K562 (cell line): ENCODE results near the gene GLTP. TPM values are rescaled to one million over a fixed set of nuclear protein-coding genes. Genes with fewer than 3 reads are reported as not detected.

Experiments used
- ATAC-seq: fragments of 200-7000 bp; cut with Tn5 transposase; 3 replicates; pipeline ENCODE4 v1.9.1; 2020; ENCODE audit warnings: moderate library complexity
- BruUV-seq: library from RNA; stranded (reverse); fragments of 400-500 nt; replicated peaks from 2 replicates; lab custom pipeline; 2021; lab: Mats Ljungman, UMichigan
- CTCF ChIA-PET: fragments of 300-600 bp; formaldehyde crosslinking; extraction: SDS; loops from one replicate; lab custom pipeline; 2021; ENCODE audit warnings: low intra/inter-chr PET ratio; lab: Yijun Ruan, JAX
- POLR2A ChIA-PET: fragments of 300-600, 350-650 bp; sonication (Branson Sonifier 250); formaldehyde crosslinking; extraction: SDS; loops from one replicate; lab custom pipeline; 2021; ENCODE audit warnings: antibody characterized with exemption, inconsistent platforms; lab: Yijun Ruan, JAX
- DNase-seq, 4 experiments: peaks; one replicate each; pipeline versions ENCODE4 v3.0.0 to v3.0.0-alpha.2; 2011 to 2018; ENCODE audit warnings: low spot score in 3 of 4, mixed read lengths in 3 of 4; ENCODE audit errors: extremely low read depth in 1 of 4
- FAIRE-seq: peaks from 2 replicates; lab custom pipeline; 2011; peaks lifted over from hg19 to GRCh38; lab: Jason Lieb, UNC
- H2AFZ ChIP-seq: 2 replicates; pipeline ENCODE4 v1.6.0; 2011; ENCODE audit warnings: low read depth, low read length, control low read depth, inconsistent platforms
- H3K27ac ChIP-seq: fragments of 200-600 bp; 3 replicates; pipeline ENCODE4 v1.8.0; 2011; ENCODE audit warnings: low read depth, mild to moderate bottlenecking, control low read depth, inconsistent platforms, low read length, moderate library complexity, mixed read lengths; ENCODE audit errors: extremely low read depth
- H3K27me3 ChIP-seq, 2 experiments: fragments of 300-600 bp in 1 of 2; 2 replicates in 1 of 2; 3 replicates in 1 of 2; pipeline versions ENCODE4 v1.6.0 to v1.8.0; 2011; ENCODE audit warnings: inconsistent platforms in 2 of 2, low read length in 2 of 2, mild to moderate bottlenecking in 1 of 2, mixed read lengths in 1 of 2, moderate library complexity in 1 of 2; ENCODE audit not compliant: control insufficient read depth in 2 of 2, insufficient read depth in 2 of 2
- H3K36me3 ChIP-seq: fragments of 300-600 bp; 3 replicates; pipeline ENCODE4 v1.8.0; 2011; ENCODE audit warnings: mild to moderate bottlenecking, low read length, inconsistent platforms; ENCODE audit not compliant: control insufficient read depth, insufficient read depth
- H3K4me1 ChIP-seq, 2 experiments: fragments of 200-600 bp in 1 of 2; replicated peaks in 1 of 2; 2 replicates in 1 of 2; 3 replicates in 1 of 2; pipeline versions ENCODE4 v1.5.1 to v1.8.0; 2011; ENCODE audit warnings: inconsistent platforms in 2 of 2, low read length in 2 of 2, mild to moderate bottlenecking in 1 of 2, mixed read lengths in 1 of 2, moderate library complexity in 1 of 2; ENCODE audit not compliant: control insufficient read depth in 2 of 2, insufficient read depth in 2 of 2
- H3K4me2 ChIP-seq: 2 replicates; pipeline ENCODE4 v1.6.1; 2011; ENCODE audit warnings: low read length, control low read depth, inconsistent platforms, mixed read lengths; ENCODE audit not compliant: insufficient read depth
- H3K4me3 ChIP-seq: fragments of 200-600 bp; sonication (generic), shearing (Covaris generic); 2 replicates; pipeline ENCODE4 v1.5.1; 2016; ENCODE audit warnings: control low read depth, inconsistent platforms
- H3K79me2 ChIP-seq: fragments of 200-600 bp; 3 replicates; pipeline ENCODE4 v1.8.0; 2011; ENCODE audit warnings: low read length, inconsistent platforms; ENCODE audit not compliant: control insufficient read depth, insufficient read depth
- H3K9ac ChIP-seq, 2 experiments: 2 replicates each; pipeline versions ENCODE4 v1.6.0 to v1.6.1; 2011; ENCODE audit warnings: low read depth in 2 of 2, low read length in 2 of 2, control low read depth in 1 of 2, inconsistent platforms in 1 of 2, mild to moderate bottlenecking in 1 of 2, mixed read lengths in 1 of 2; ENCODE audit not compliant: insufficient read depth in 1 of 2
- H3K9me1 ChIP-seq: one replicate; pipeline ENCODE4 v1.6.0; 2011; ENCODE audit warnings: inconsistent platforms, mild to moderate bottlenecking, low read length, moderate library complexity; ENCODE audit not compliant: control insufficient read depth, insufficient read depth
- H3K9me3 ChIP-seq: replicated peaks from 2 replicates; pipeline ENCODE4 v1.5.1; 2011; ENCODE audit warnings: low read depth, low read length, inconsistent platforms; ENCODE audit not compliant: control insufficient read depth, insufficient read depth
- H4K20me1 ChIP-seq: replicated peaks from 2 replicates; pipeline ENCODE4 v1.6.1; 2011; ENCODE audit warnings: low read length, inconsistent platforms, mixed read lengths; ENCODE audit not compliant: control insufficient read depth, insufficient read depth
- ARID1B ChIP-seq: fragments of 450-650 bp; IDR thresholded peaks from 2 replicates; pipeline ENCODE4 v1.6.1; 2016; ENCODE audit warnings: antibody characterized with exemption, mild to moderate bottlenecking, inconsistent platforms
- BCOR ChIP-seq: fragments of 450-650 bp; IDR thresholded peaks from 2 replicates; pipeline ENCODE4 v1.6.1; 2016
- CCAR2 ChIP-seq: fragments of 200-400 bp; formaldehyde crosslinking; IDR thresholded peaks from 2 replicates; pipeline ENCODE4 v1.6.1; 2017; ENCODE audit warnings: mild to moderate bottlenecking, low read depth, low read length
- CEBPB ChIP-seq: fragments of 450-650 bp; IDR thresholded peaks from 2 replicates; pipeline ENCODE4 v1.6.1; 2016; ENCODE audit warnings: missing genetic modification characterization, missing compliant biosample characterization
- CREB1 ChIP-seq, 2 experiments: sonication (generic) in 1 of 2; formaldehyde crosslinking in 1 of 2; IDR thresholded peaks; 2 replicates each; pipeline versions ENCODE4 v1.6.1 to v1.8.0; 2012 to 2022; ENCODE audit warnings: inconsistent platforms in 1 of 2, mild to moderate bottlenecking in 1 of 2, missing genetic modification reagents in 1 of 2, moderate library complexity in 1 of 2
- EZH2 ChIP-seq: IDR thresholded peaks from 2 replicates; pipeline ENCODE4 v1.6.1; 2012; ENCODE audit warnings: low read depth, mild to moderate bottlenecking, inconsistent platforms, low read length, borderline replicate concordance
- GTF2A2 ChIP-seq: IDR thresholded peaks from 2 replicates; pipeline ENCODE4 v1.6.1; 2016; ENCODE audit warnings: mild to moderate bottlenecking, missing genetic modification characterization, missing compliant biosample characterization
- HMG20A ChIP-seq: fragments of 450-650 bp; formaldehyde crosslinking; conservative IDR thresholded peaks from 2 replicates; pipeline ENCODE4 v1.4.0; 2020; ENCODE audit warnings: mild to moderate bottlenecking, mixed read lengths
- NR1H2 ChIP-seq: sonication (generic); formaldehyde crosslinking; IDR thresholded peaks from 2 replicates; pipeline ENCODE4 v1.4.0; 2020; ENCODE audit warnings: mild to moderate bottlenecking, missing genetic modification reagents
- PRMT5 ChIP-seq: sonication (generic); formaldehyde crosslinking; IDR thresholded peaks from 2 replicates; pipeline ENCODE4 v1.5.0; 2020; ENCODE audit warnings: missing genetic modification reagents
- RBM15 ChIP-seq: fragments of 200-400 bp; formaldehyde crosslinking; IDR thresholded peaks from 2 replicates; pipeline ENCODE4 v1.6.1; 2018; ENCODE audit warnings: mild to moderate bottlenecking, low read length, moderate library complexity; ENCODE audit not compliant: insufficient read depth
- TGIF2 ChIP-seq: sonication (generic); formaldehyde crosslinking; IDR thresholded peaks from 2 replicates; pipeline ENCODE4 v1.8.1; 2022; ENCODE audit warnings: mild to moderate bottlenecking, missing genetic modification reagents, moderate library complexity
- TOE1 ChIP-seq, 2 experiments: fragments of 450-650 bp in 1 of 2; sonication (generic) in 1 of 2; formaldehyde crosslinking in 1 of 2; IDR thresholded peaks; 2 replicates each; pipeline versions ENCODE4 v1.7.1 to v1.8.0; 2016 to 2022; ENCODE audit warnings: borderline replicate concordance in 2 of 2, mild to moderate bottlenecking in 2 of 2, antibody characterized with exemption in 1 of 2, inconsistent platforms in 1 of 2, low read depth in 1 of 2, missing genetic modification reagents in 1 of 2, moderate library complexity in 1 of 2
- ZC3H11A ChIP-seq: IDR thresholded peaks from 2 replicates; pipeline ENCODE4 v1.6.1; 2012; ENCODE audit warnings: low read depth, low read length, improper control_type of control experiment
- ZNF316 ChIP-seq: fragments of 450-650 bp; IDR thresholded peaks from 2 replicates; pipeline ENCODE4 v1.6.1; 2016
- ZNF354B ChIP-seq: fragments of 250-450 bp; sonication (Bioruptor Pico); IDR thresholded peaks from 2 replicates; pipeline ENCODE4 v1.4.0; 2020
- WGBS: fragments of 100-300 bp; shearing (Covaris generic); methylation state at CpG from one replicate; pipeline ENCODE4 v1.1.6; 2016; ENCODE audit warnings: low coverage, mixed read lengths; ENCODE audit not compliant: insufficient coverage; ENCODE audit errors: missing lambda C conversion rate; 5-methylcytosine and 5-hydroxymethylcytosine counted together
- in situ Hi-C: fragments of 300-500 bp; cut with MboI; formaldehyde crosslinking; loops from 4 replicates; pipeline ENCODE4 v1.15.0; 2018; ENCODE audit warnings: inconsistent platforms, mixed read lengths
- intact Hi-C: fragments of 100-400 bp; cut with micrococcal nuclease; formaldehyde crosslinking; loops from 2 replicates; pipeline ENCODE4 v1.14.2; 2022
- polyA plus RNA-seq, 8 experiments: library from polyadenylated mRNA; depleted of rRNA in 4 of 8; stranded (reverse) in 5 of 8; unstranded in 3 of 8; fragments of >200 nt; fragmentation: Nextera tagmentation in 2 of 8; fragmentation: Illumina TruSeq in 1 of 8; extraction: Ambion mirVana in 2 of 8; extraction: Trizol in 1 of 8; gene quantifications; 2 replicates each; pipeline versions ENCODE4 v1.2.1 to v1.2.3, GENCODE V29; 2011 to 2014; ENCODE audit warnings: inconsistent platforms in 1 of 8, missing spikeins in 1 of 8
- total RNA-seq, 7 experiments: library from RNA; depleted of rRNA in 6 of 7; stranded (reverse); fragments of >200 nt in 6 of 7; fragmentation: Illumina TruSeq in 2 of 7; extraction: Trizol in 2 of 7; gene quantifications; 2 replicates each; pipeline versions ENCODE4 v1.2.1 to v1.2.3, GENCODE V29; 2011 to 2021; ENCODE audit warnings: low replicate concordance in 1 of 7
- TF ChIP-seq, protein P1 (sequence below): sonication (generic); formaldehyde crosslinking; IDR thresholded peaks from 2 replicates; pipeline ENCODE4 v1.8.1; 2023; ENCODE audit warnings: mild to moderate bottlenecking, missing genetic modification reagents, moderate library complexity

The GLTP gene
- total and polyA plus RNA-seq, 9 of the 15 experiments (the other 6 are each of a cell fraction or from before 2014, with no cell fraction given), result 4.4 to 8.3 (median 6.1) TPM

DNA sequence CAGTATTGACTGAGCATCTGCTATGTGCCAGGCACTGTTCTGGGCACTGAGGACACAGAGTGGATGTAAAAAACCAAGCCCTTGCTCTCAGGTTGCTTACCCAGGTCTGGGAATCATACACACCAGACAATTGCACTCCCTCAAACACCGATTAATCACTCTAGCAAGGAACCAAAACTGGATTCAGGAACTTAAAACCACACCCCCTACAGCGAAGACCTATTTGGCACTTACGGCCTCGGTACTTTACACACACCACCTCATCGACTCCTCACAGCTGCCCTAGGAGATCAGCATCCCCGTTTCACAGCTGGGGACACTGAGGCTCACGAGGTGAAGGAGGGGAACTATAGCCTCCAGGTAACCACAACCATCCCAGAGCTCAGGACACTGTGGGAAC lies 1.6 kb downstream of the GLTP start:
- H2AFZ ChIP-seq, result no peak overlapping the region
- TF ChIP-seq NR1H2 (no peak), CCAR2 (no peak), BCOR (no peak), TGIF2 (no peak), ZNF316 (0 out of 2 replicates have a peak, but pooled peaks have one; percentile 30), CEBPB (no peak)

DNA sequence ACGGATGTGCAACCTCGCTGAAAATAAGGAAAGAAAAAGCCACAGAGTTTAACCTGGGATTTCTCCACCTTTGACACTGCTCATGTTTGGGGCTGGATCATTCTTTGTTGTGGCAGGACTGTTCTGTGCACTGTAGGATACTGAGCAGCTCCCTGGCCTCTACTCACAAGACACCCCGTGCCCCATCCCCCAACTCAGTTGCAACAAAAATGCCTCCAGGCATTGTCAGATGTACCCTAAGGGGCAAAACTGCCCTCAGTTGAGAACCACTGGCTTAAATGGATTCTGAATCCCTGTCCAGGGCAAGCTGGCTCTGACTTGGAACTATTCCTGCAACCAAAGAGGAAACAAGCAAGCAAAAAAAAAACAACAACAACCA lies 2.1 kb downstream of the GLTP start:
- Histone ChIP-seq H3K4me1 (peaks cover 5 to 18% of the 10 kb centered on the region in 2 experiments; a peak in 4 of 5 replicates), H3K9me3 (no peaks in the 10 kb centered on the region), H3K27ac (no peak overlapping the region), H2AFZ (no peak overlapping the region), H3K9me1 (no peaks in the 10 kb centered on the region), H3K4me2 (no peak overlapping the region), H3K79me2 (no peaks in the 10 kb centered on the region), H4K20me1 (no peaks in the 10 kb centered on the region; the same call in 1 of the 2 replicates), H3K36me3 (no peaks in the 10 kb centered on the region), H3K4me3 (no peak overlapping the region), H3K9ac (no peak overlapping the region), H3K27me3 (peaks cover 27 to 41% of the 10 kb centered on the region in 2 experiments)
- ATAC-seq (no peak), DNase-seq (no peak), FAIRE-seq (no peak)
- TSS peak; percentile 46 for BruUV-seq
- ChIA-PET CTCF (no interaction called here), POLR2A (interaction anchor here (1.0 to 1.1 kb wide), 2 partner anchors 27 to 590 kb away, joined by 3 to 4 read pairs; partner anchors contain the start of genes FAM216A and GPN3)
- intact Hi-C loops, result loop anchor here (5.0 kb wide), 1 partner anchor 71 kb away; no protein-coding TSS in a partner anchor
- in situ Hi-C loops, result no loop called here
- 0% methylated on average over 3 of the region's 3 CpGs for WGBS
- TF ChIP-seq ZC3H11A (no peak), TOE1 (IDR thresholded peaks at IDR 0.05; ENCODE audit: borderline replicate concordance) (no peak), TOE1 (CRISPR knock-in tag; IDR thresholded peaks at IDR 0.05; ENCODE audit: borderline replicate concordance, low read depth) (no peak), ARID1B (no peak), PRMT5 (CRISPR knock-in tag) (no peak), EZH2 (no peak), GTF2A2 (tag) (no peak), CREB1 (IDR thresholded peaks at IDR 0.05) (no peak), CREB1 (CRISPR knock-in tag; IDR thresholded peaks at IDR 0.05) (no peak), HMG20A (CRISPR knock-in tag) (no peak), RBM15 (no peak), ZNF354B (CRISPR knock-in tag) (no peak)
- TF ChIP-seq, protein P1, sequence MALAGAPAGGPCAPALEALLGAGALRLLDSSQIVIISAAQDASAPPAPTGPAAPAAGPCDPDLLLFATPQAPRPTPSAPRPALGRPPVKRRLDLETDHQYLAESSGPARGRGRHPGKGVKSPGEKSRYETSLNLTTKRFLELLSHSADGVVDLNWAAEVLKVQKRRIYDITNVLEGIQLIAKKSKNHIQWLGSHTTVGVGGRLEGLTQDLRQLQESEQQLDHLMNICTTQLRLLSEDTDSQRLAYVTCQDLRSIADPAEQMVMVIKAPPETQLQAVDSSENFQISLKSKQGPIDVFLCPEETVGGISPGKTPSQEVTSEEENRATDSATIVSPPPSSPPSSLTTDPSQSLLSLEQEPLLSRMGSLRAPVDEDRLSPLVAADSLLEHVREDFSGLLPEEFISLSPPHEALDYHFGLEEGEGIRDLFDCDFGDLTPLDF, result no peak

More for the DNA sequence above, 1.6 kb downstream of the GLTP start:
- ATAC-seq, result no peak
- Histone ChIP-seq H3K36me3 (no peaks in the 10 kb centered on the region), H3K27me3 (peaks cover 30 to 41% of the 10 kb centered on the region in 2 experiments), H3K4me2 (no peak overlapping the region), H4K20me1 (no peaks in the 10 kb centered on the region; the same call in 1 of the 2 replicates), H3K9me3 (no peaks in the 10 kb centered on the region), H3K9ac (no peak overlapping the region), H3K79me2 (no peaks in the 10 kb centered on the region), H3K9me1 (no peaks in the 10 kb centered on the region), H3K27ac (no peak overlapping the region), H3K4me1 (peaks cover 5 to 18% of the 10 kb centered on the region in 2 experiments; a peak in 4 of 5 replicates), H3K4me3 (no peak overlapping the region)
- no peak for FAIRE-seq
- BruUV-seq, result no TSS peak
- DNase-seq, result no peak
- CTCF ChIA-PET, result interaction anchor here (2.2 kb wide), 1 partner anchor 74 kb away, joined by 16 read pairs; no protein-coding TSS in a partner anchor
- WGBS, result 7% methylated on average over 7 of the region's 7 CpGs
- intact Hi-C loops (loop anchor here (5.0 kb wide), 1 partner anchor 71 kb away; no protein-coding TSS in a partner anchor), in situ Hi-C loops (no loop called here)
- POLR2A ChIA-PET, result no interaction called here
